Right lobe of liver (tissue), 4 donors: ENCODE measurements around the gene MAEA.

Experiments used
- POLR2A ChIP-seq: fragments of 450-650 bp; IDR thresholded peaks from one replicate; pipeline ENCODE4 v1.6.1; 2017; ENCODE audit warnings: antibody characterized with exemption, mild to moderate bottlenecking
- TF ChIP-seq, protein P1 (sequence below), 4 donors: fragments of 200-600 bp in 3 of 4; fragments of 450-650 bp in 1 of 4; IDR thresholded peaks; one replicate each; pipeline versions ENCODE4 v1.5.1 to v1.8.0; 2016 to 2022; ENCODE audit warnings: antibody characterized with exemption in 4 of 4, mild to moderate bottlenecking in 2 of 4
- donor health status: DM: no; HTN: no; CAD: no.
- donor health status: DM: no; HTN: no; CAD: no.
- donor health status: DM: no; HTN: yes; CAD: no.

DNA sequence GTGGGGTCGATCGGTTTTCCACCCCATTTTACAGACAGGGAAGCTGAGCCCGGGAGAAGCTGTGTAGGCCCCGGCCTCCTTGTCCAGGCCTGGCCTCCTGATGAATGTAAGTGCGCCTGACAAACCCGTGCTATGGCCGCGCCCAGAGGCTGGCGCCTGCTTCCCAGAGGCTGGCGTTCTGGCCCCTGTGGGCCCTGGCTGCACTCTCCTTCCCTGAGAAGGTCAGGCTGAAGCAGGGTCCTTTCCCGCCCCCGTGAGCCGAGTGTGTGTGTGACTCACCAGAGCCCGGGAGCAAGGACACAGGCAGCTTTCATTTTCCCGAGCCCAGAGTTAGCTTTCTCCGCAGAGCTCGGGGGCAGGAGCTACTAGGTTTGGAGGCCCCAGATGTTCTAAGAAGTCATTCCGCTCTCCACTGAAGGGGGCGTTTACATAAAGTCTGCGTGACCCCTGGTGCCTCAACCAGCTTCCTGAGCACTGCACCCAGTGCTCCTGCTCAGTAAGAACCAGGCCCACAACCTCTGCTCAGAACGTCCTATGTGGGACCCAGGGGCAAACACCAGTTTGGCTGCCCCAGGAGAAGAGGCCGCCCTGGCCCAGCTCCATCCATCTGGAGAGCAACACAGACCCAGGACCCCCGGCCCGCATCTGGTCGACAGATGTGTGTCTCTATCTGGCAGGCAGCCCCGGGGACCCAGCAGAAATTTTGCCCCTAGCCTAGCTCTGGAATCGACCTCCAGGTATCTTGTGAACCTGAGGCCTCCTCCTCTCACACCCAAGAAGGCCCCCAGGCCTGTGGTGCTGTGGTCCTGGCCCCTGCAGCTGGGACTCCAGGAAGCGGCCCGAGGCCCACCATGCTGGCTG, 71.0 kb downstream of the MAEA start:
- TF ChIP-seq, protein P1, sequence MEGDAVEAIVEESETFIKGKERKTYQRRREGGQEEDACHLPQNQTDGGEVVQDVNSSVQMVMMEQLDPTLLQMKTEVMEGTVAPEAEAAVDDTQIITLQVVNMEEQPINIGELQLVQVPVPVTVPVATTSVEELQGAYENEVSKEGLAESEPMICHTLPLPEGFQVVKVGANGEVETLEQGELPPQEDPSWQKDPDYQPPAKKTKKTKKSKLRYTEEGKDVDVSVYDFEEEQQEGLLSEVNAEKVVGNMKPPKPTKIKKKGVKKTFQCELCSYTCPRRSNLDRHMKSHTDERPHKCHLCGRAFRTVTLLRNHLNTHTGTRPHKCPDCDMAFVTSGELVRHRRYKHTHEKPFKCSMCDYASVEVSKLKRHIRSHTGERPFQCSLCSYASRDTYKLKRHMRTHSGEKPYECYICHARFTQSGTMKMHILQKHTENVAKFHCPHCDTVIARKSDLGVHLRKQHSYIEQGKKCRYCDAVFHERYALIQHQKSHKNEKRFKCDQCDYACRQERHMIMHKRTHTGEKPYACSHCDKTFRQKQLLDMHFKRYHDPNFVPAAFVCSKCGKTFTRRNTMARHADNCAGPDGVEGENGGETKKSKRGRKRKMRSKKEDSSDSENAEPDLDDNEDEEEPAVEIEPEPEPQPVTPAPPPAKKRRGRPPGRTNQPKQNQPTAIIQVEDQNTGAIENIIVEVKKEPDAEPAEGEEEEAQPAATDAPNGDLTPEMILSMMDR (IDR thresholded peaks at IDR 0.05), result no peak
- TF ChIP-seq POLR2A, result no peak
